AG04450 (cell line): ENCODE results near the gene DOLPP1. TPM values are rescaled to one million over a fixed set of nuclear protein-coding genes. Genes with fewer than 3 reads are reported as not detected.

Experiments used
- CTCF ChIA-PET: fragments of 300-600, 350-600 bp; formaldehyde crosslinking; extraction: SDS; loops from one replicate; lab custom pipeline; 2022; ENCODE audit warnings: antibody characterized with exemption, inconsistent platforms; lab: Charles Lee
- POLR2A ChIA-PET: fragments of 350-600 bp; formaldehyde crosslinking; extraction: SDS; loops from one replicate; lab custom pipeline; 2021; ENCODE audit warnings: antibody characterized with exemption, inconsistent platforms; lab: Yijun Ruan, JAX
- DNase-seq: peaks from one replicate; pipeline ENCODE4 v3.0.0-alpha.2; 2011; ENCODE audit warnings: low read depth, low spot score
- H3K27ac ChIP-seq: one replicate; pipeline ENCODE4 v1.5.1; 2012; ENCODE audit warnings: low read depth, low read length, control low read depth
- H3K27me3 ChIP-seq: one replicate; pipeline ENCODE4 v1.6.0; 2012; ENCODE audit warnings: low read length; ENCODE audit not compliant: control insufficient read depth, insufficient read depth
- H3K4me3 ChIP-seq: 2 replicates; pipeline ENCODE4 v1.5.1; 2011; ENCODE audit warnings: mild to moderate bottlenecking, low read depth, low read length, control low read depth
- H3K9me3 ChIP-seq: 2 replicates; pipeline ENCODE4 v1.5.1; 2012; ENCODE audit warnings: low read length; ENCODE audit not compliant: control insufficient read depth, insufficient read depth
- CTCF ChIP-seq: IDR thresholded peaks from 2 replicates; pipeline ENCODE4 v1.5.1; 2011; ENCODE audit warnings: low read depth, low read length, control low read depth, inconsistent platforms
- polyA plus RNA-seq: library from polyadenylated mRNA; depleted of rRNA; stranded (reverse); fragments of >200 nt; gene quantifications from 2 replicates; pipeline ENCODE4 v1.2.3, GENCODE V29; 2011

DOLPP1 gene
- polyA plus RNA-seq, 1 experiment, result 11.9 TPM

GRCh38 chr9:129103595-129103965, 22.7 kb downstream of the DOLPP1 start:
- POLR2A ChIA-PET, result interaction anchor here (1.0 kb wide), 1 partner anchor 11 kb away, joined by 3 read pairs; no protein-coding TSS in a partner anchor
- Histone ChIP-seq H3K27me3 (no peaks in the 10 kb centered on the region), H3K27ac (no peak overlapping the region), H3K9me3 (no peaks in the 10 kb centered on the region), H3K4me3 (no peak overlapping the region)
- CTCF ChIA-PET, result interaction anchor here (1.1 to 1.2 kb wide), 3 partner anchors 9 to 11 kb away, joined by 3 to 5 read pairs (median 3); no protein-coding TSS in a partner anchor
- DNase-seq, result no peak
- no peak for TF ChIP-seq CTCF

- POLR2A ChIA-PET, result no interaction called here
- no peak for DNase-seq
- CTCF ChIA-PET, result interaction anchor here (1.1 to 1.2 kb wide), 2 partner anchors 10 to 11 kb away, joined by 3 read pairs; no protein-coding TSS in a partner anchor
- Histone ChIP-seq H3K9me3 (no peaks in the 10 kb centered on the region), H3K27ac (no peak overlapping the region), H3K27me3 (no peaks in the 10 kb centered on the region), H3K4me3 (no peak overlapping the region)
- no peak for TF ChIP-seq CTCF
Measured at GRCh38 chr9:129104051-129104450, 23.1 kb downstream of the DOLPP1 start.

GRCh38 chr9:129105857-129106694, 25.2 kb downstream of the DOLPP1 start:
- Histone ChIP-seq H3K9me3 (no peaks in the 10 kb centered on the region), H3K27me3 (no peaks in the 10 kb centered on the region), H3K4me3 (no peak overlapping the region), H3K27ac (no peak overlapping the region)
- TF ChIP-seq CTCF, result no peak
- ChIA-PET POLR2A (no interaction called here), CTCF (interaction anchor here (1.4 kb wide), 1 partner anchor 26 kb away, joined by 5 read pairs; no protein-coding TSS in a partner anchor)
- DNase-seq, result no peak

GRCh38 chr9:129107651-129108050, 26.7 kb downstream of the DOLPP1 start:
- Histone ChIP-seq H3K27ac (no peak overlapping the region), H3K4me3 (no peak overlapping the region), H3K27me3 (no peaks in the 10 kb centered on the region), H3K9me3 (no peaks in the 10 kb centered on the region)
- CTCF ChIA-PET, result no interaction called here
- POLR2A ChIA-PET, result no interaction called here
- DNase-seq, result no peak
- no peak for TF ChIP-seq CTCF
